DOHH2 (cell line): ENCODE measurements around the gene MYLK3.

Experiments
- EZH2phosphoT487 ChIP-seq: fragments of 200-600 bp; sonication (generic); IDR thresholded peaks from 2 replicates; pipeline ENCODE4 v1.6.1; 2017; ENCODE audit warnings: borderline replicate concordance, mild to moderate bottlenecking, antibody characterized with exemption, low read length, moderate library complexity, mixed read lengths
- TF ChIP-seq, protein P1 (sequence below): fragments of 200-600 bp; sonication (generic); IDR thresholded peaks from one replicate; pipeline ENCODE4 v1.5.1; 2014; ENCODE audit warnings: antibody characterized with exemption, mild to moderate bottlenecking, low read depth, low read length; ENCODE audit not compliant: poor library complexity, severe bottlenecking

DNA sequence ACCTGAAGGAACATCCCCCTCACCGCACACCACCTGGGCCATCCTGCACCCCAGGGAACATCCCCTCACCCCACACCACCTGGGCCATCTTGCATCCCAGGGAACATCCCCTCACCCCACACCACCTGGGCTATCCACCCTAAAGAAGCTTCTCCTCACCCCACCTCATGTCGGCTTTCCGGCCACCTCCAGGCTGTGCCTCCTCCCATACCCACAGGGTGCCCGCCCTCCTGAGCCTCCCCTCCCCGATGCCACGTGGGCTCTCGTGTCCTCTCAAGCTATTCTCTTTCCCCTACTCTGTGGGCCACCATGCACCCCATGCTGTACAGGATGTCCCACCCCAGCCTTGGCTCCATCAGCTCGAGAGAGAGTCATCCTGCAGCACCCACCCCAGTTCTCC is 18.0 kb downstream of the MYLK3 start:
- TF ChIP-seq, protein P1, sequence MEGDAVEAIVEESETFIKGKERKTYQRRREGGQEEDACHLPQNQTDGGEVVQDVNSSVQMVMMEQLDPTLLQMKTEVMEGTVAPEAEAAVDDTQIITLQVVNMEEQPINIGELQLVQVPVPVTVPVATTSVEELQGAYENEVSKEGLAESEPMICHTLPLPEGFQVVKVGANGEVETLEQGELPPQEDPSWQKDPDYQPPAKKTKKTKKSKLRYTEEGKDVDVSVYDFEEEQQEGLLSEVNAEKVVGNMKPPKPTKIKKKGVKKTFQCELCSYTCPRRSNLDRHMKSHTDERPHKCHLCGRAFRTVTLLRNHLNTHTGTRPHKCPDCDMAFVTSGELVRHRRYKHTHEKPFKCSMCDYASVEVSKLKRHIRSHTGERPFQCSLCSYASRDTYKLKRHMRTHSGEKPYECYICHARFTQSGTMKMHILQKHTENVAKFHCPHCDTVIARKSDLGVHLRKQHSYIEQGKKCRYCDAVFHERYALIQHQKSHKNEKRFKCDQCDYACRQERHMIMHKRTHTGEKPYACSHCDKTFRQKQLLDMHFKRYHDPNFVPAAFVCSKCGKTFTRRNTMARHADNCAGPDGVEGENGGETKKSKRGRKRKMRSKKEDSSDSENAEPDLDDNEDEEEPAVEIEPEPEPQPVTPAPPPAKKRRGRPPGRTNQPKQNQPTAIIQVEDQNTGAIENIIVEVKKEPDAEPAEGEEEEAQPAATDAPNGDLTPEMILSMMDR: no peak
- no peak for TF ChIP-seq EZH2phosphoT487
